Adrenal gland (tissue), 5 donors: ENCODE results near the gene PIGQ.

Source experiments
- POLR2A ChIP-seq, 2 donors: fragments of 450-650 bp; IDR thresholded peaks; one replicate each; pipeline ENCODE4 v1.6.1; 2017; ENCODE audit warnings: antibody characterized with exemption in 2 of 2, mild to moderate bottlenecking in 2 of 2, moderate library complexity in 1 of 2
- TF ChIP-seq, protein P1 (sequence below), 6 experiments: fragments of 450-650 bp in 4 of 6; fragments of 200-600 bp in 2 of 6; sonication (generic) in 1 of 6; IDR thresholded peaks; 1 replicate in 5 of 6; 2 replicates in 1 of 6; pipeline versions ENCODE4 v1.5.1 to v1.8.0; 2016 to 2021; ENCODE audit warnings: antibody characterized with exemption in 6 of 6, mild to moderate bottlenecking in 2 of 6, moderate library complexity in 1 of 6
- donor health status: DM: no; HTN: no; CAD: no.

DNA sequence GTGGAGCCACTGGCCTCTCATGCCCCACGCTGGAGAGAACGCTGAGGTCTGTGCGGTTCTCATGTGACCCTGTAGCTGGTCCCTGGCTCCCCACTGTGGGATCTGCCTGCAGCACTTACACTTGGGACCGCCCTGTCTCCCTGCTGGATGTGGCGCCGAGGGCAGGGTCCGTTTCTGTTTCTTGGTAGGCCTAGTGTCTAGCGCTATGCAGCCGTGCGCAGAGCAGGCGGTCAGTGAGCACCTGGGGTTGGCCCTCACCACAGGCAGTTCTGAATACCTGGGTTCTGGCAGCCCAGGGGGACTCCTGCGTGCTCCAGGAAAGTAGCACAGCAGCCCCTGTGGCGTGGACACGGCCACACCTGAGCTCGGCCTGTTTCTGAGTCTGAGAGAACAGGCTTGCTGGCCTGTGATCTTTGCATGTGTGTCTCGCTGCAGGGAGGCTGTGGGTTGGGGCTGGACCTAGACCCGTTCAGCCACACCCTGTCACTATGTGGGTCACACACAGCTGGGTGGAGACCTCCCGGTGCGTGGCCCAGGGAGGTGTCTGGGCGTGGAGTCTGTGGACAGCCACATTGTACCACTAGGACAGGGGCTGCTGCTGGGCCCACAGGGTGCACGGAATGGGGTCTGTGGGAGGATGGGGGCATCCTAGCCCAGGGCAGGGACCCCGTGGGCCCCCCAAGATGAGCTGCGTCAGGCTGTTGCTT is 39.5 kb upstream of the PIGQ start:
- TF ChIP-seq, protein P1, sequence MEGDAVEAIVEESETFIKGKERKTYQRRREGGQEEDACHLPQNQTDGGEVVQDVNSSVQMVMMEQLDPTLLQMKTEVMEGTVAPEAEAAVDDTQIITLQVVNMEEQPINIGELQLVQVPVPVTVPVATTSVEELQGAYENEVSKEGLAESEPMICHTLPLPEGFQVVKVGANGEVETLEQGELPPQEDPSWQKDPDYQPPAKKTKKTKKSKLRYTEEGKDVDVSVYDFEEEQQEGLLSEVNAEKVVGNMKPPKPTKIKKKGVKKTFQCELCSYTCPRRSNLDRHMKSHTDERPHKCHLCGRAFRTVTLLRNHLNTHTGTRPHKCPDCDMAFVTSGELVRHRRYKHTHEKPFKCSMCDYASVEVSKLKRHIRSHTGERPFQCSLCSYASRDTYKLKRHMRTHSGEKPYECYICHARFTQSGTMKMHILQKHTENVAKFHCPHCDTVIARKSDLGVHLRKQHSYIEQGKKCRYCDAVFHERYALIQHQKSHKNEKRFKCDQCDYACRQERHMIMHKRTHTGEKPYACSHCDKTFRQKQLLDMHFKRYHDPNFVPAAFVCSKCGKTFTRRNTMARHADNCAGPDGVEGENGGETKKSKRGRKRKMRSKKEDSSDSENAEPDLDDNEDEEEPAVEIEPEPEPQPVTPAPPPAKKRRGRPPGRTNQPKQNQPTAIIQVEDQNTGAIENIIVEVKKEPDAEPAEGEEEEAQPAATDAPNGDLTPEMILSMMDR (IDR thresholded peaks at IDR 0.05): no peak
- no peak for TF ChIP-seq POLR2A (IDR thresholded peaks at IDR 0.05)
